ENCODE measurements around the gene CLTA. TPM values are rescaled to one million over a fixed set of nuclear protein-coding genes. Genes with fewer than 3 reads are reported as not detected.

The CLTA gene
- polyA plus RNA-seq, 1 donor from 2014 or later = 420 TPM

DNA sequence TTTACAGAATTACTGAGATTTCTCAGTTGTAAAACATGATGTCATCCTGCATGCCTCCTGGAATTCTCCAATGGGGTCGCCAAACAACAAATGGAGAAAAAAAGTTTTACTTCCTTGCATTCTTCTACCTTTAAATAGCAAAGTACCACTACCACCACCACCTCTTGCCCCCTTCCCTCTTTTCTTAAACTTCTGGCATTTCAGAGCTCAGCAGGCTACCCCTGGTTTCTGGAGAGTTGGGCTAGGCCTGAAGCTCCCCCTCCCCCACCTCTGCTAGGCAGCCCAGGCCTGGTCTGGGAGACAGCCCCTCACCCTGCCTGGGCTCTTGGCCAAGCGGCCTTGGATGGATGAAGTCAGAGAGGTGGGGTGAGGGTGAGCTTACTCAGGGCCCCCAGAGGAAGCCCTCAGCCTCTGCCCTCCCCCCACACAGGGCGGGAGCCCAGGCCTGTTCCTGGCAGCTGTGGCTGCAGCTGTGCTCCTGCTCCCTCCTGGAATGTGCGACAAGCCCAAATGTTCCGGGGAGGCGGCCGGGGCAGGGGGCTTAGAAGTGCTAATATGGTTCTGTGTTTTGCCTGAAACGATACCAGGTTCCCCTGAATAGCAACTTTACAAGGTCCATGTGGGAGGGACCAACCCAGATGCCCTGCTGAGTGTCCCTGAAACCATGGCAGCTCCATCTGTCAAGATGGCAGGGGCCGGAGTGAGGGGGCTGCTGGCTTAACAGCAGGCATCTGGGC is 27.5 kb upstream of the CLTA start:
- no peak overlapping the region for H2AFZ ChIP-seq (ENCODE audit: low read depth, low read length)
- H3K4me3 ChIP-seq (ENCODE audit: low read length) = no peak overlapping the region

GRCh38 chr9:36163786-36164170 is 26.9 kb upstream of the CLTA start:
- Histone ChIP-seq H3K27ac (ENCODE audit: low read length) (no peak overlapping the region), H3K79me2 (replicated peaks; ENCODE audit: insufficient read depth, low read length) (no peaks in the 10 kb centered on the region), H3K4me2 (ENCODE audit: low read length) (no peak overlapping the region), H3K27me3 (ENCODE audit: insufficient read depth, low read depth, low read length) (no peaks in the 10 kb centered on the region), H2AFZ (ENCODE audit: low read depth, low read length) (no peak overlapping the region), H3K9ac (ENCODE audit: low read length) (no peak overlapping the region), H3F3A (ENCODE audit: insufficient read depth, low read length, poor library complexity, severe bottlenecking) (no peaks in the 10 kb centered on the region), H3K4me3 (ENCODE audit: low read length) (no peak overlapping the region), H3K9me3 (ENCODE audit: low read length) (no peaks in the 10 kb centered on the region), H3K36me3 (ENCODE audit: insufficient read depth, low read length) (no peaks in the 10 kb centered on the region), H3K9me2 (ENCODE audit: insufficient read depth, low read length) (no peaks in the 10 kb centered on the region), H4K20me1 (ENCODE audit: insufficient read depth) (no peaks in the 10 kb centered on the region)
- no peak for TF ChIP-seq TAF1 (IDR thresholded peaks at IDR 0.05; ENCODE audit: low read depth)
- TF ChIP-seq POLR2AphosphoS5 (IDR thresholded peaks at IDR 0.05) = no peak
- TF ChIP-seq RAD21 (conservative IDR thresholded peaks at IDR 0.05) = no peak
- TF ChIP-seq EP300 (conservative IDR thresholded peaks at IDR 0.05; ENCODE audit: poor library complexity, severe bottlenecking) = no peak
- no peak for TF ChIP-seq SMC3 (conservative IDR thresholded peaks at IDR 0.05; ENCODE audit: poor library complexity)
- TF ChIP-seq EZH2 (IDR thresholded peaks at IDR 0.05; ENCODE audit: borderline replicate concordance, insufficient read depth, low read length, poor library complexity, severe bottlenecking) = no peak
- TF ChIP-seq, protein P1, sequence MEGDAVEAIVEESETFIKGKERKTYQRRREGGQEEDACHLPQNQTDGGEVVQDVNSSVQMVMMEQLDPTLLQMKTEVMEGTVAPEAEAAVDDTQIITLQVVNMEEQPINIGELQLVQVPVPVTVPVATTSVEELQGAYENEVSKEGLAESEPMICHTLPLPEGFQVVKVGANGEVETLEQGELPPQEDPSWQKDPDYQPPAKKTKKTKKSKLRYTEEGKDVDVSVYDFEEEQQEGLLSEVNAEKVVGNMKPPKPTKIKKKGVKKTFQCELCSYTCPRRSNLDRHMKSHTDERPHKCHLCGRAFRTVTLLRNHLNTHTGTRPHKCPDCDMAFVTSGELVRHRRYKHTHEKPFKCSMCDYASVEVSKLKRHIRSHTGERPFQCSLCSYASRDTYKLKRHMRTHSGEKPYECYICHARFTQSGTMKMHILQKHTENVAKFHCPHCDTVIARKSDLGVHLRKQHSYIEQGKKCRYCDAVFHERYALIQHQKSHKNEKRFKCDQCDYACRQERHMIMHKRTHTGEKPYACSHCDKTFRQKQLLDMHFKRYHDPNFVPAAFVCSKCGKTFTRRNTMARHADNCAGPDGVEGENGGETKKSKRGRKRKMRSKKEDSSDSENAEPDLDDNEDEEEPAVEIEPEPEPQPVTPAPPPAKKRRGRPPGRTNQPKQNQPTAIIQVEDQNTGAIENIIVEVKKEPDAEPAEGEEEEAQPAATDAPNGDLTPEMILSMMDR (IDR thresholded peaks at IDR 0.05; ENCODE audit: poor library complexity, severe bottlenecking) = no peak
- TF ChIP-seq, protein P2, sequence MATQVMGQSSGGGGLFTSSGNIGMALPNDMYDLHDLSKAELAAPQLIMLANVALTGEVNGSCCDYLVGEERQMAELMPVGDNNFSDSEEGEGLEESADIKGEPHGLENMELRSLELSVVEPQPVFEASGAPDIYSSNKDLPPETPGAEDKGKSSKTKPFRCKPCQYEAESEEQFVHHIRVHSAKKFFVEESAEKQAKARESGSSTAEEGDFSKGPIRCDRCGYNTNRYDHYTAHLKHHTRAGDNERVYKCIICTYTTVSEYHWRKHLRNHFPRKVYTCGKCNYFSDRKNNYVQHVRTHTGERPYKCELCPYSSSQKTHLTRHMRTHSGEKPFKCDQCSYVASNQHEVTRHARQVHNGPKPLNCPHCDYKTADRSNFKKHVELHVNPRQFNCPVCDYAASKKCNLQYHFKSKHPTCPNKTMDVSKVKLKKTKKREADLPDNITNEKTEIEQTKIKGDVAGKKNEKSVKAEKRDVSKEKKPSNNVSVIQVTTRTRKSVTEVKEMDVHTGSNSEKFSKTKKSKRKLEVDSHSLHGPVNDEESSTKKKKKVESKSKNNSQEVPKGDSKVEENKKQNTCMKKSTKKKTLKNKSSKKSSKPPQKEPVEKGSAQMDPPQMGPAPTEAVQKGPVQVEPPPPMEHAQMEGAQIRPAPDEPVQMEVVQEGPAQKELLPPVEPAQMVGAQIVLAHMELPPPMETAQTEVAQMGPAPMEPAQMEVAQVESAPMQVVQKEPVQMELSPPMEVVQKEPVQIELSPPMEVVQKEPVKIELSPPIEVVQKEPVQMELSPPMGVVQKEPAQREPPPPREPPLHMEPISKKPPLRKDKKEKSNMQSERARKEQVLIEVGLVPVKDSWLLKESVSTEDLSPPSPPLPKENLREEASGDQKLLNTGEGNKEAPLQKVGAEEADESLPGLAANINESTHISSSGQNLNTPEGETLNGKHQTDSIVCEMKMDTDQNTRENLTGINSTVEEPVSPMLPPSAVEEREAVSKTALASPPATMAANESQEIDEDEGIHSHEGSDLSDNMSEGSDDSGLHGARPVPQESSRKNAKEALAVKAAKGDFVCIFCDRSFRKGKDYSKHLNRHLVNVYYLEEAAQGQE (IDR thresholded peaks at IDR 0.05; ENCODE audit: borderline replicate concordance) = no peak
- no peak for TF ChIP-seq MXI1 (conservative IDR thresholded peaks at IDR 0.05; ENCODE audit: poor library complexity, severe bottlenecking)

More for the DNA sequence above, 27.5 kb upstream of the CLTA start:
- Histone ChIP-seq H3K9me2 (ENCODE audit: insufficient read depth, low read length) (no peaks in the 10 kb centered on the region), H4K20me1 (ENCODE audit: insufficient read depth) (no peaks in the 10 kb centered on the region), H3K4me2 (ENCODE audit: low read length) (no peak overlapping the region), H3K36me3 (ENCODE audit: insufficient read depth, low read length) (no peaks in the 10 kb centered on the region), H3K79me2 (replicated peaks; ENCODE audit: insufficient read depth, low read length) (no peaks in the 10 kb centered on the region), H3K9ac (ENCODE audit: low read length) (no peak overlapping the region), H3K27ac (ENCODE audit: low read length) (no peak overlapping the region), H3K27me3 (ENCODE audit: insufficient read depth, low read depth, low read length) (no peaks in the 10 kb centered on the region), H3F3A (ENCODE audit: insufficient read depth, low read length, poor library complexity, severe bottlenecking) (no peaks in the 10 kb centered on the region), H3K9me3 (ENCODE audit: low read length) (no peaks in the 10 kb centered on the region)
- TF ChIP-seq, protein P2 (IDR thresholded peaks at IDR 0.05; ENCODE audit: borderline replicate concordance) = no peak
- TF ChIP-seq, protein P1 (IDR thresholded peaks at IDR 0.05; ENCODE audit: poor library complexity, severe bottlenecking) = no peak
- no peak for TF ChIP-seq SMC3 (conservative IDR thresholded peaks at IDR 0.05; ENCODE audit: poor library complexity)
- TF ChIP-seq TAF1 (IDR thresholded peaks at IDR 0.05; ENCODE audit: low read depth) = no peak
- TF ChIP-seq EZH2 (IDR thresholded peaks at IDR 0.05; ENCODE audit: borderline replicate concordance, insufficient read depth, low read length, poor library complexity, severe bottlenecking) = no peak
- TF ChIP-seq MXI1 (conservative IDR thresholded peaks at IDR 0.05; ENCODE audit: poor library complexity, severe bottlenecking) = no peak

Measured in neural cell (in vitro differentiated cells).